OCI-LY7 (cell line): ENCODE results near the gene CPNE2. TPM values are rescaled to one million over a fixed set of nuclear protein-coding genes. Genes with fewer than 3 reads are reported as not detected.
A peak's percentile ranks its signal among the peaks of the same experiment; 100 is the strongest.

ENCODE experiments used
- BruUV-seq: library from RNA; stranded (reverse); fragments of 400-500 nt; replicated peaks from 2 replicates; lab custom pipeline; 2021; lab: Mats Ljungman, UMichigan
- CTCF ChIA-PET: fragments of 300-600 bp; sonication (Branson Sonifier 250); formaldehyde crosslinking; loops from one replicate; lab custom pipeline; 2022; ENCODE audit warnings: antibody characterized with exemption; ENCODE audit not compliant: unreplicated experiment; lab: Charles Lee
- POLR2A ChIA-PET: fragments of 300-600 bp; sonication (Branson Sonifier 250); formaldehyde crosslinking; loops from one replicate; lab custom pipeline; 2022; ENCODE audit warnings: antibody characterized with exemption; lab: Charles Lee
- DNase-seq: peaks from one replicate; pipeline ENCODE4 v3.0.0-alpha.2; 2015; ENCODE audit warnings: low spot score
- H2AFZ ChIP-seq: fragments of 200-600 bp; sonication (generic), shearing (Covaris generic); 2 replicates; pipeline ENCODE4 v1.6.1; 2014; ENCODE audit warnings: mild to moderate bottlenecking, antibody characterized with exemption, low read length, moderate library complexity
- H3K27ac ChIP-seq: fragments of 200-600 bp; sonication (generic); 2 replicates; pipeline ENCODE4 v1.5.1; 2014; ENCODE audit warnings: mixed run types, low read depth, mild to moderate bottlenecking, moderate library complexity, low read length, inconsistent platforms; ENCODE audit not compliant: poor library complexity, severe bottlenecking
- H3K36me3 ChIP-seq: fragments of 200-600 bp; sonication (generic); 2 replicates; pipeline ENCODE4 v1.6.1; 2014; ENCODE audit warnings: mild to moderate bottlenecking, antibody characterized with exemption, low read length, moderate library complexity, mixed read lengths; ENCODE audit not compliant: insufficient read depth
- H3K4me1 ChIP-seq: fragments of 200-600 bp; sonication (generic); 2 replicates; pipeline ENCODE4 v1.5.1; 2014; ENCODE audit warnings: mild to moderate bottlenecking, low read length; ENCODE audit not compliant: insufficient read depth, poor library complexity, severe bottlenecking
- H3K4me2 ChIP-seq: fragments of 200-600 bp; sonication (generic); 2 replicates; pipeline ENCODE4 v1.6.1; 2014; ENCODE audit warnings: mild to moderate bottlenecking, low read length
- H3K4me3 ChIP-seq: fragments of 200-600 bp; sonication (generic); 2 replicates; pipeline ENCODE4 v1.5.1; 2014; ENCODE audit warnings: mild to moderate bottlenecking, low read depth, low read length; ENCODE audit not compliant: poor library complexity, severe bottlenecking
- H3K79me2 ChIP-seq: fragments of 200-600 bp; sonication (generic); 2 replicates; pipeline ENCODE4 v1.6.1; 2016; ENCODE audit warnings: low read depth, mild to moderate bottlenecking, low read length, moderate library complexity, mixed read lengths; ENCODE audit not compliant: insufficient read depth
- H3K9me2 ChIP-seq: fragments of 200-600 bp; sonication (generic); 2 replicates; pipeline ENCODE4 v1.6.1; 2016; ENCODE audit warnings: mild to moderate bottlenecking, low read length, mixed read lengths; ENCODE audit not compliant: insufficient read depth
- H3K9me3 ChIP-seq: fragments of 200-600 bp; sonication (generic); 2 replicates; pipeline ENCODE4 v1.6.1; 2014; ENCODE audit warnings: mild to moderate bottlenecking, mixed run types, low read length, mixed read lengths
- H4K20me1 ChIP-seq: fragments of 200-600 bp; sonication (generic); 2 replicates; pipeline ENCODE4 v1.6.1; 2014; ENCODE audit warnings: mild to moderate bottlenecking, antibody characterized with exemption, low read length, moderate library complexity, mixed read lengths; ENCODE audit not compliant: insufficient read depth
- EZH2phosphoT487 ChIP-seq: fragments of 200-600 bp; sonication (generic); IDR thresholded peaks from 2 replicates; pipeline ENCODE4 v1.6.1; 2018; ENCODE audit warnings: low read depth, borderline replicate concordance, mild to moderate bottlenecking, mixed run types, antibody characterized with exemption, low read length, moderate library complexity, mixed read lengths
- intact Hi-C: fragments of 100-400 bp; cut with micrococcal nuclease; formaldehyde crosslinking; loops from one replicate; pipeline ENCODE4 v1.10.0; 2022; ENCODE audit not compliant: unreplicated experiment
- total RNA-seq, 2 experiments: library from RNA; depleted of rRNA in 1 of 2; stranded (reverse); fragments of >200 nt in 1 of 2; shearing (Covaris generic) in 1 of 2; gene quantifications; 2 replicates each; pipeline ENCODE4 v1.2.3, GENCODE V29; 2014 to 2022
- TF ChIP-seq, protein P1 (sequence below): fragments of 200-600 bp; sonication (generic); conservative IDR thresholded peaks from 2 replicates; pipeline ENCODE4 v1.5.1; 2014; ENCODE audit warnings: mild to moderate bottlenecking, antibody characterized with exemption, low read length, moderate library complexity, mixed read lengths

Gene CPNE2
- total RNA-seq, 2 experiments from 2014 or later = 14.4 to 44.7 TPM

DNA sequence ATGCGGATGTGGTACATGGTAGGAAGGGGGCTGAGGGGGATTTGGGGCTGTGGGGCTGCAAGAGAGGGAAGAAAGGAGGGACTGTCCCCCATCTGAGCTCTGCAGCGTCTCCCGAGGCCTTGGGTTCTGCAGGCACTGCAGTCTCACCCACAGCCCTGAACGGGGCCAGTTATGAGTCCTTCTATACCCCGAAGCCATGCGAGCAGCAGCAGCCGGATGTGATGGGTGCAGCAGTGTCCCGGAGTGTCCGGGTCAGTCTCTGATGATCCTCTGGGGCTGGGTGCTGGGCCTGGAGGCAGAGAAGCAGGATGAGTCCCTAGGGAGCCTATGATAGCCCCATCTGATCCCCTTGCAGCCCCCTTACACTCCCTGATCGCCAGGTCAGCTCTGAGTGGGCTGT lies 41.5 kb downstream of the CPNE2 start:
- Histone ChIP-seq H3K9me3 (no peaks in the 10 kb centered on the region), H3K4me2 (peak overlapping the region; percentile 60; the same call in 1 of the 2 replicates), H3K36me3 (no peaks in the 10 kb centered on the region), H3K4me3 (no peak overlapping the region), H3K4me1 (peaks cover 37% of the 10 kb centered on the region), H3K79me2 (no peaks in the 10 kb centered on the region), H3K9me2 (no peaks in the 10 kb centered on the region), H3K27ac (peak overlapping the region; percentile 62), H2AFZ (no peak overlapping the region), H4K20me1 (no peaks in the 10 kb centered on the region)
- CTCF ChIA-PET = no interaction called here
- POLR2A ChIA-PET = interaction anchor here (1.3 kb wide), 1 partner anchor 18 kb away, joined by 3 read pairs; no protein-coding TSS in a partner anchor
- DNase-seq = no peak
- BruUV-seq = no TSS peak
- TF ChIP-seq, protein P1, sequence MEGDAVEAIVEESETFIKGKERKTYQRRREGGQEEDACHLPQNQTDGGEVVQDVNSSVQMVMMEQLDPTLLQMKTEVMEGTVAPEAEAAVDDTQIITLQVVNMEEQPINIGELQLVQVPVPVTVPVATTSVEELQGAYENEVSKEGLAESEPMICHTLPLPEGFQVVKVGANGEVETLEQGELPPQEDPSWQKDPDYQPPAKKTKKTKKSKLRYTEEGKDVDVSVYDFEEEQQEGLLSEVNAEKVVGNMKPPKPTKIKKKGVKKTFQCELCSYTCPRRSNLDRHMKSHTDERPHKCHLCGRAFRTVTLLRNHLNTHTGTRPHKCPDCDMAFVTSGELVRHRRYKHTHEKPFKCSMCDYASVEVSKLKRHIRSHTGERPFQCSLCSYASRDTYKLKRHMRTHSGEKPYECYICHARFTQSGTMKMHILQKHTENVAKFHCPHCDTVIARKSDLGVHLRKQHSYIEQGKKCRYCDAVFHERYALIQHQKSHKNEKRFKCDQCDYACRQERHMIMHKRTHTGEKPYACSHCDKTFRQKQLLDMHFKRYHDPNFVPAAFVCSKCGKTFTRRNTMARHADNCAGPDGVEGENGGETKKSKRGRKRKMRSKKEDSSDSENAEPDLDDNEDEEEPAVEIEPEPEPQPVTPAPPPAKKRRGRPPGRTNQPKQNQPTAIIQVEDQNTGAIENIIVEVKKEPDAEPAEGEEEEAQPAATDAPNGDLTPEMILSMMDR = no peak
- TF ChIP-seq EZH2phosphoT487 = no peak
- intact Hi-C loops = no loop called here

DNA sequence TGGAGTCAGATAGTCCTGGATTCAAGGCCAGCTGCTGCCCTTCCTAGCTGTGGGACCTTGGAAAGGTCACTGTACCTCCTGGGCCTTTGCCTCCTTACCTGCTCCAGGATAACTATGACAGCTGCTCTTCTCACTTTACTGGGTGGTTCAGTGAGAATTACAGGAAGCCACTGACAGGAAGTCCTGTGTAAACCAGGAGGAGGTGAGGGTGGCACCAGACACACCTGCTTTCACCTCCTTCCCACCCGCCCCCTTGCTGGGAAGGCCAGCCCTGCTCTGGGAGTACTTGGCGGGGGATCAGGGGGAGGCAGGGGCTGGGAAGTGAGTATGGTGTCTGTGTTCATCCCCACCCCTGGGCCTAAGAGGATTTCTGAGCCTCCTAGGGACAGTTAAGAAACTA lies 42.6 kb downstream of the CPNE2 start:
- DNase-seq = peak; percentile 72
- Histone ChIP-seq H3K4me1 (peaks cover 42% of the 10 kb centered on the region), H3K36me3 (no peaks in the 10 kb centered on the region), H3K9me2 (no peaks in the 10 kb centered on the region), H3K4me3 (peak overlapping the region; percentile 33), H3K4me2 (peak overlapping the region; percentile 60), H3K79me2 (no peaks in the 10 kb centered on the region), H2AFZ (no peak overlapping the region; the same call in 1 of the 2 replicates), H3K27ac (peak overlapping the region; percentile 62), H4K20me1 (no peaks in the 10 kb centered on the region), H3K9me3 (no peaks in the 10 kb centered on the region)
- ChIA-PET CTCF (interaction anchor here (0.6 to 1.0 kb wide), 2 partner anchors 22 to 42 kb away, joined by 6 to 20 read pairs; no protein-coding TSS in a partner anchor), POLR2A (interaction anchor here (0.6 kb wide), 2 partner anchors 124 to 486 kb away, joined by 3 to 4 read pairs; no protein-coding TSS in a partner anchor)
- TF ChIP-seq EZH2phosphoT487 = no peak
- TF ChIP-seq, protein P1 = no peak
- intact Hi-C loops = no loop called here
- no TSS peak for BruUV-seq

DNA sequence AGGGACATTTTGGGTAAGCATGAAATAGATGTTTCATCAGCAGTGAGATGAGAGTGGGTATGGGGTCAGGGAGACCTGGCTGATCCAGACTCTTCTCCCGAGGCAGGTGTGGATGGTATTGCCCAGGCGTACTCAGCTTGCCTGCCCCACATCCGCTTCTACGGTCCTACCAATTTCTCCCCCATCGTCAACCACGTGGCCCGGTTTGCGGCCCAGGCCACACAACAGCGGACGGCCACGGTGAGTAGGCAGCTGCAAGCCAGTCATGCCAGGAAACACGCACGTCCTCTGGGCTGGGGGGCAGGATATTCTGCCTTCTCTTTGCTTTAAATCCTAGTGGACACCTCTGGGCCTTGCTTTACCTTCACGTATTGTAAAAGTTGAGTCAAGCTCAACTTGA lies 44.7 kb downstream of the CPNE2 start:
- no peak overlapping the region for H2AFZ ChIP-seq
- peaks cover 62% of the 10 kb centered on the region for H3K4me1 ChIP-seq
- no peak overlapping the region for H3K4me2 ChIP-seq
- DNase-seq = no peak
- no peak overlapping the region for H3K4me3 ChIP-seq
- no peaks in the 10 kb centered on the region for H3K9me3 ChIP-seq
- H3K27ac ChIP-seq = no peak overlapping the region
- ChIA-PET POLR2A (interaction anchor here (0.5 kb wide), 1 partner anchor 838 kb away, joined by 3 read pairs; no protein-coding TSS in a partner anchor), CTCF (no interaction called here)
- TF ChIP-seq EZH2phosphoT487 = no peak
- TF ChIP-seq, protein P1 = no peak
- intact Hi-C loops = no loop called here
- no peaks in the 10 kb centered on the region for H3K79me2 ChIP-seq
- no peaks in the 10 kb centered on the region for H3K9me2 ChIP-seq
- no peaks in the 10 kb centered on the region for H4K20me1 ChIP-seq
- no peaks in the 10 kb centered on the region for H3K36me3 ChIP-seq
- BruUV-seq = no TSS peak
